DOHH2 (cell line): ENCODE data around the gene WDFY2.

Source experiments
- H3F3A ChIP-seq: fragments of 200-600 bp; sonication (generic), shearing (Covaris generic); 2 replicates; pipeline ENCODE4 v1.6.0; 2016; ENCODE audit warnings: antibody characterized with exemption, mild to moderate bottlenecking; ENCODE audit not compliant: control insufficient read depth, insufficient read depth
- H3K27ac ChIP-seq: fragments of 200-600 bp; sonication (generic); 2 replicates; pipeline ENCODE4 v1.5.1; 2014; ENCODE audit warnings: low read depth, mild to moderate bottlenecking, low read length, moderate library complexity
- H3K27me3 ChIP-seq: fragments of 200-600 bp; sonication (generic); 2 replicates; pipeline ENCODE4 v1.6.1; 2014; ENCODE audit warnings: mild to moderate bottlenecking, low read length, mixed read lengths; ENCODE audit not compliant: control insufficient read depth
- H3K36me3 ChIP-seq: fragments of 200-600 bp; sonication (generic); 2 replicates; pipeline ENCODE4 v1.6.1; 2014; ENCODE audit warnings: mild to moderate bottlenecking, low read length, moderate library complexity, mixed read lengths; ENCODE audit not compliant: control insufficient read depth
- H3K4me1 ChIP-seq: fragments of 200-600 bp; sonication (generic); 2 replicates; pipeline ENCODE4 v1.6.1; 2014; ENCODE audit warnings: mild to moderate bottlenecking, low read length, mixed read lengths; ENCODE audit not compliant: control insufficient read depth
- H3K4me2 ChIP-seq: fragments of 200-600 bp; sonication (generic); 2 replicates; pipeline ENCODE4 v1.6.0; 2014; ENCODE audit warnings: mild to moderate bottlenecking, low read length, moderate library complexity
- H3K4me3 ChIP-seq: fragments of 200-600 bp; sonication (generic); 2 replicates; pipeline ENCODE4 v1.5.1; 2014; ENCODE audit warnings: mild to moderate bottlenecking, low read length, mixed read lengths
- H3K79me2 ChIP-seq: fragments of 200-600 bp; sonication (generic); 2 replicates; pipeline ENCODE4 v1.6.1; 2014; ENCODE audit warnings: mild to moderate bottlenecking, low read length, mixed read lengths; ENCODE audit not compliant: control insufficient read depth
- H3K9me2 ChIP-seq: fragments of 200-600 bp; sonication (generic); replicated peaks from 2 replicates; pipeline ENCODE4 v1.6.1; 2014; ENCODE audit warnings: mild to moderate bottlenecking, low read length, mixed read lengths; ENCODE audit not compliant: control insufficient read depth
- H3K9me3 ChIP-seq: fragments of 200-600 bp; sonication (generic); 2 replicates; pipeline ENCODE4 v1.6.1; 2014; ENCODE audit warnings: antibody characterized with exemption, low read length, mixed read lengths; ENCODE audit not compliant: control insufficient read depth, insufficient read depth
- H4K20me1 ChIP-seq: fragments of 200-600 bp; sonication (generic); 2 replicates; pipeline ENCODE4 v1.6.0; 2014; ENCODE audit warnings: low read depth, mild to moderate bottlenecking, antibody characterized with exemption, low read length, moderate library complexity; ENCODE audit not compliant: control insufficient read depth, insufficient read depth
- EZH2phosphoT487 ChIP-seq: fragments of 200-600 bp; sonication (generic); IDR thresholded peaks from 2 replicates; pipeline ENCODE4 v1.6.1; 2017; ENCODE audit warnings: borderline replicate concordance, mild to moderate bottlenecking, antibody characterized with exemption, low read length, moderate library complexity, mixed read lengths
- TF ChIP-seq, protein P1 (sequence below): fragments of 200-600 bp; sonication (generic); IDR thresholded peaks from one replicate; pipeline ENCODE4 v1.5.1; 2014; ENCODE audit warnings: antibody characterized with exemption, mild to moderate bottlenecking, low read depth, low read length; ENCODE audit not compliant: poor library complexity, severe bottlenecking

Gene WDFY2

DNA sequence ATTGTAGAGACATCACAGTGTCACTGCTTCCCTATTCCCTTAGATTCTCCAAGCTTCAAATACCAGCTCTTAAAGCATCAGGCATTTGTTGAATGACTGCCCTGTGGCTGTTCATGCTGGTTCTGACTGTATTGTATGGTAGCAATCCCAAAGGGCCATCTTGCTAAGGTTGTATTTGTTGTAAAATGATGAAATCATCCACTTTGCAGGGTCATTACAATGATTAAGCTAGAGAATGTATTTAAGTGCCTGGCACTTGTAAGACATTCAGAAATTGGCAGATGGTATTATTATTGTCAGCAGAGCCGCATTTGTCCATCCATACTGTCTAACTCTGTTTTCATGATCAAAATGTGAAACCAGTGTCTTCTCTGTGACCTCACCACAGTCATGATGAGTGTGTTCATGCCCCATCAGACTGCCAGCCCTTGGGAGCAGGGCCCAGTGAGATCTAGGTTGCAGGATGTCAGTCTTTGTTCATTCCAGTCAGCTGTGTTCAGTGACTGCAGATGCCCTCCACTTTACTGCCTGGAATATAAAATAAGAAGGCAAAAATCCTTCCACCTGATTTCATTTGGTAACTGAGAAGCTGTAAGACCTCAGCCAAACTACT lies 133.6 kb downstream of the WDFY2 start:
- no peaks in the 10 kb centered on the region for H4K20me1 ChIP-seq
- H3K4me1 ChIP-seq: no peaks in the 10 kb centered on the region
- no peaks in the 10 kb centered on the region for H3K9me3 ChIP-seq
- TF ChIP-seq, protein P1, sequence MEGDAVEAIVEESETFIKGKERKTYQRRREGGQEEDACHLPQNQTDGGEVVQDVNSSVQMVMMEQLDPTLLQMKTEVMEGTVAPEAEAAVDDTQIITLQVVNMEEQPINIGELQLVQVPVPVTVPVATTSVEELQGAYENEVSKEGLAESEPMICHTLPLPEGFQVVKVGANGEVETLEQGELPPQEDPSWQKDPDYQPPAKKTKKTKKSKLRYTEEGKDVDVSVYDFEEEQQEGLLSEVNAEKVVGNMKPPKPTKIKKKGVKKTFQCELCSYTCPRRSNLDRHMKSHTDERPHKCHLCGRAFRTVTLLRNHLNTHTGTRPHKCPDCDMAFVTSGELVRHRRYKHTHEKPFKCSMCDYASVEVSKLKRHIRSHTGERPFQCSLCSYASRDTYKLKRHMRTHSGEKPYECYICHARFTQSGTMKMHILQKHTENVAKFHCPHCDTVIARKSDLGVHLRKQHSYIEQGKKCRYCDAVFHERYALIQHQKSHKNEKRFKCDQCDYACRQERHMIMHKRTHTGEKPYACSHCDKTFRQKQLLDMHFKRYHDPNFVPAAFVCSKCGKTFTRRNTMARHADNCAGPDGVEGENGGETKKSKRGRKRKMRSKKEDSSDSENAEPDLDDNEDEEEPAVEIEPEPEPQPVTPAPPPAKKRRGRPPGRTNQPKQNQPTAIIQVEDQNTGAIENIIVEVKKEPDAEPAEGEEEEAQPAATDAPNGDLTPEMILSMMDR: no peak
- TF ChIP-seq EZH2phosphoT487: no peak
- no peak overlapping the region for H3K27ac ChIP-seq
- no peaks in the 10 kb centered on the region for H3K27me3 ChIP-seq
- no peaks in the 10 kb centered on the region for H3K36me3 ChIP-seq
- H3K9me2 ChIP-seq: no peaks in the 10 kb centered on the region
- H3F3A ChIP-seq: no peaks in the 10 kb centered on the region
- no peak overlapping the region for H3K4me3 ChIP-seq
- H3K4me2 ChIP-seq: no peak overlapping the region
- H3K79me2 ChIP-seq: no peaks in the 10 kb centered on the region

DNA sequence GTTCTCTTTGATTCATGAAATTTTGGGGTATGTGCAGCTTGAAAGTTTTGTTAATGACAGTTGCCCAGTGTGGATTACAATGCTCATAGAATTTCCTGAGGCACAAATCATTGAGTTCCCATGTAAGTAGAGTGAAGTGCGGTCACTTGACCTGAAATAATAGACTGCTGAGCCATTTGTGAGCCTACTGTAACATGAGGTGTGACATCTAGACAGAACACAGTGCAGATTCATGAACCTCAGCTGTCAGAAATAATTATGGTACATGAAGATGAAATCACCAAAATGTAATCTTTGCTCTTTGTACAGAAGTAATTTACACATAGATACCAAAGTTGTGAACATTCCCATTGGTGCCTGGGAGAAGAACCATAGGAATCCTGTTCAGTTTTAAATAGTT lies 135.1 kb downstream of the WDFY2 start:
- Histone ChIP-seq H3K36me3 (no peaks in the 10 kb centered on the region), H3K9me2 (no peaks in the 10 kb centered on the region), H3K4me3 (no peak overlapping the region), H4K20me1 (no peaks in the 10 kb centered on the region), H3K4me1 (no peaks in the 10 kb centered on the region), H3K4me2 (no peak overlapping the region), H3K9me3 (no peaks in the 10 kb centered on the region), H3K27ac (no peak overlapping the region), H3K27me3 (no peaks in the 10 kb centered on the region), H3K79me2 (no peaks in the 10 kb centered on the region), H3F3A (no peaks in the 10 kb centered on the region)
- TF ChIP-seq, protein P1: no peak
- TF ChIP-seq EZH2phosphoT487: no peak

DNA sequence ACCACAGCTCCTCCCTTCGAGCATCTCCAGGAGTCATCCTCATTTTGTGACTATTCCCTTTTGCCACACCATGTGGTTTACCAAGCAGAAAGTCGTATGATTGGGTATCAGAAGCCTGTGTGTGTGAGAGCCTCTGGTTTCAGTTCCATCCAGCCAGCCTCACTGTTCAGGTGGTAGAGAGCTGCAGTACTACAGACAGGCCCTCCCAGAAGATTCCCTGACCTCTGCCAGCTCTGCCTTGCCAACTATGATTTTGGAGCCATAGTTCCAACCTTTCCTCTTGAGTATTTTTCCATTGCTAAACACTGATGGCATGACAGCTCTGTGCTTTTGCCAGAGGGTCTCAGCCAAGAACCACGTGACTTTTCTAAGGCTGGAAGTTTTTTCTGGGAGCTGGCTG lies 137.2 kb downstream of the WDFY2 start:
- Histone ChIP-seq H3K27ac (no peak overlapping the region), H3K9me3 (no peaks in the 10 kb centered on the region), H3K9me2 (no peaks in the 10 kb centered on the region), H3K4me3 (no peak overlapping the region), H3K4me2 (no peak overlapping the region), H3K27me3 (no peaks in the 10 kb centered on the region), H3K79me2 (no peaks in the 10 kb centered on the region), H3K4me1 (no peaks in the 10 kb centered on the region), H3F3A (no peaks in the 10 kb centered on the region), H4K20me1 (no peaks in the 10 kb centered on the region), H3K36me3 (no peaks in the 10 kb centered on the region)
- TF ChIP-seq, protein P1: no peak
- no peak for TF ChIP-seq EZH2phosphoT487

DNA sequence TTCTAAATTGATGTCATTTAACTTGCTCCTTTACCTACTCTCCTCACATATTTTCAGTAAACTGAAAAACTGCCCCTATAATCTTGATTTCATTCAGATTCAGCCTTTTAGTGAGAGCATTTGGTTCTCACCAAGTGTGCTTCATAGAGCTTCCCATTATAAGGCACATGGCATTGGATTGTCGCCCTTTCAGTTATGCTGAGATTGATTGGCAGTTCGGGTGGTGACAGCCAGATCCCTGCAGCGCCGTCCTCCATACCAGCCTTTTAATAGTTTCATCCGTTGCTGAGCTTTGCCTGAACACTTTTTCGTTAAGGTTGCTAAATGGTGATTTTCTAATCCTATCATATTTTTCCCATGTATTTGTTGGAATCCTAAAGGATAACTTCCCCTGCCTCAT lies 139.3 kb downstream of the WDFY2 start:
- no peak overlapping the region for H3K4me3 ChIP-seq
- no peak overlapping the region for H3K4me2 ChIP-seq
- H3K9me2 ChIP-seq: no peaks in the 10 kb centered on the region
- H3K36me3 ChIP-seq: no peaks in the 10 kb centered on the region
- no peaks in the 10 kb centered on the region for H3K9me3 ChIP-seq
- no peaks in the 10 kb centered on the region for H3K27me3 ChIP-seq
- no peak overlapping the region for H3K27ac ChIP-seq
- H3K4me1 ChIP-seq: no peaks in the 10 kb centered on the region
- TF ChIP-seq EZH2phosphoT487: no peak
- TF ChIP-seq, protein P1: no peak
- no peaks in the 10 kb centered on the region for H3K79me2 ChIP-seq
- H3F3A ChIP-seq: no peaks in the 10 kb centered on the region
- no peaks in the 10 kb centered on the region for H4K20me1 ChIP-seq
